Prostate gland (tissue), 2 donors: ENCODE data around the gene NRDC.

ENCODE experiments used
- CTCF ChIP-seq, 4 experiments: fragments of 200-600 bp in 2 of 4; fragments of 450-650 bp in 2 of 4; sonication (generic) in 2 of 4; IDR thresholded peaks; 1 replicate in 3 of 4; 2 replicates in 1 of 4; pipeline ENCODE4 v1.5.1; 2016 to 2019; ENCODE audit warnings: antibody characterized with exemption in 4 of 4, mild to moderate bottlenecking in 2 of 4, moderate library complexity in 2 of 4
- POLR2AphosphoS5 ChIP-seq: sonication (generic); formaldehyde crosslinking; IDR thresholded peaks from one replicate; pipeline ENCODE4 v1.6.1; 2017; ENCODE audit warnings: antibody characterized with exemption

- TF ChIP-seq CTCF (IDR thresholded peaks at IDR 0.05) = no peak
- no peak for TF ChIP-seq POLR2AphosphoS5
These were observed 25.2 kb downstream of the NRDC start for GRCh38 chr1:51853360-51853759.
